Suprapubic skin (tissue), 4 donors: ENCODE measurements around the gene DDX5. TPM values are rescaled to one million over a fixed set of nuclear protein-coding genes. Genes with fewer than 3 reads are reported as not detected.

Experiments used
- DNase-seq, 2 donors: peaks; one replicate each; pipeline ENCODE4 v3.0.0-alpha.2; 2019; ENCODE audit warnings: low spot score in 2 of 2
- H3K27ac ChIP-seq: fragments of 200-600 bp; sonication (generic); one replicate; pipeline ENCODE4 v1.5.1; 2019
- H3K27me3 ChIP-seq: fragments of 200-600 bp; sonication (generic); one replicate; pipeline ENCODE4 v1.5.1; 2019
- H3K36me3 ChIP-seq: fragments of 200-600 bp; sonication (generic); one replicate; pipeline ENCODE4 v1.5.1; 2019
- H3K4me1 ChIP-seq: fragments of 200-600 bp; sonication (generic); one replicate; pipeline ENCODE4 v1.5.1; 2019
- H3K4me3 ChIP-seq: fragments of 200-600 bp; sonication (generic); one replicate; pipeline ENCODE4 v1.5.1; 2019; ENCODE audit warnings: mild to moderate bottlenecking
- H3K9me3 ChIP-seq: fragments of 200-600 bp; sonication (generic); one replicate; pipeline ENCODE4 v1.5.1; 2019
- EP300 ChIP-seq: sonication (generic); formaldehyde crosslinking; IDR thresholded peaks from one replicate; pipeline ENCODE4 v1.6.1; 2017; ENCODE audit warnings: antibody characterized with exemption
- POLR2A ChIP-seq, 2 donors: fragments of 450-650 bp; IDR thresholded peaks; one replicate each; pipeline ENCODE4 v1.6.1; 2017; ENCODE audit warnings: antibody characterized with exemption in 2 of 2, mild to moderate bottlenecking in 2 of 2, moderate library complexity in 2 of 2
- POLR2AphosphoS5 ChIP-seq, 3 donors: sonication (generic); formaldehyde crosslinking; IDR thresholded peaks; one replicate each; pipeline ENCODE4 v1.6.1; 2017; ENCODE audit warnings: antibody characterized with exemption in 3 of 3
- WGBS: methylation state at CpG from one replicate; pipeline ENCODE4 v1.1.5; 2018; 5-methylcytosine and 5-hydroxymethylcytosine counted together
- total RNA-seq, 4 donors: library from RNA; depleted of rRNA; stranded (reverse); fragments of >200 nt; gene quantifications; one replicate each; pipeline ENCODE4 v1.1.0, GENCODE V29; 2016
- TF ChIP-seq, protein P1 (sequence below), 2 donors: fragments of 200-600 bp in 1 of 2; fragments of 450-650 bp in 1 of 2; sonication (generic) in 1 of 2; IDR thresholded peaks; one replicate each; pipeline ENCODE4 v1.5.1; 2016 to 2019; ENCODE audit warnings: antibody characterized with exemption in 2 of 2, mild to moderate bottlenecking in 1 of 2, moderate library complexity in 1 of 2

DDX5 gene
- total RNA-seq, 4 donors from 2014 or later: 532 to 1,402 (median 922) TPM

DNA sequence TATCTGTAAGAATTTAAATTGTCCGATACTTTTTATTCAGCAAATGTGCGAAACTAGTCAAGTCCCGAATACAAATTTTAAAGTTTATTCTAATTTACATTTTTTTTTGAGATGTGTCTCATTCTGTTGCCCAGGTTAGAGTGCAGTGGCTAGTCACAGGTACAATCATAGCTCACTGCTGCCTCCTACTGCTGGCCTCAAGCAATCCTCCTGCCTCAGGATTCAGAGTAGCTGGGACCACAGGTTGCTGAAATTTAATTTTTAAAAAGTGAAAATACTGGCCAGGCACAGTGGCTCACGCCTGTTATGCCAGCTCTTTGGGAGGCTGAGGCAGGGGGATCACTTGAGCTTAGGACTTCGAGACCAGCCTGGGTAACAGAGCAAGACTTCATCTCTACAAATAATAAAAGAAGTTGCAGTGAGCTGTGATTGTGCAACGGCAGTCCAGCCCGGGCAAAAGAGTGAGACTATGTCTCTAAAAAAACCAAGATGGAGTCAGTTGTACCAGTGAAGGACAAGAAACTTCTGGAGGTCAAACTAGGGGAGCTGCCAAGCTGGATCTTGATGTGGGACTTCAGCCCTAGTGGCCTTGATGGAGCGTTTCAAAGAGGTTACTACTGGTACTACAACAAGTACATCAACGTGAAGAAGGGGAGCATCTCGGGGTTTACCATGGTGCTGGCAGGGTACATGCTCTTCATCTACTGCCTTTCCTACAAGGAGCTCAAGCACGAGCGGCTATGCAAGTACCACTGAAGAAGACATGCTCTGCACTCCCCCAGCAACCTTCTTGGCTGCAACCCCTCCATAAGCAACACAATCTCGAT, 14.8 kb downstream of the DDX5 start:
- no peak overlapping the region for H3K27ac ChIP-seq
- H3K36me3 ChIP-seq: peaks cover 44% of the 10 kb centered on the region
- 89% methylated on average over 13 of the region's 13 CpGs for WGBS
- no peak for DNase-seq
- H3K4me1 ChIP-seq: peaks cover 24% of the 10 kb centered on the region
- no peaks in the 10 kb centered on the region for H3K27me3 ChIP-seq
- TF ChIP-seq EP300 (no peak), POLR2AphosphoS5 (IDR thresholded peaks at IDR 0.05) (no peak), POLR2A (IDR thresholded peaks at IDR 0.05) (no peak)
- TF ChIP-seq, protein P1, sequence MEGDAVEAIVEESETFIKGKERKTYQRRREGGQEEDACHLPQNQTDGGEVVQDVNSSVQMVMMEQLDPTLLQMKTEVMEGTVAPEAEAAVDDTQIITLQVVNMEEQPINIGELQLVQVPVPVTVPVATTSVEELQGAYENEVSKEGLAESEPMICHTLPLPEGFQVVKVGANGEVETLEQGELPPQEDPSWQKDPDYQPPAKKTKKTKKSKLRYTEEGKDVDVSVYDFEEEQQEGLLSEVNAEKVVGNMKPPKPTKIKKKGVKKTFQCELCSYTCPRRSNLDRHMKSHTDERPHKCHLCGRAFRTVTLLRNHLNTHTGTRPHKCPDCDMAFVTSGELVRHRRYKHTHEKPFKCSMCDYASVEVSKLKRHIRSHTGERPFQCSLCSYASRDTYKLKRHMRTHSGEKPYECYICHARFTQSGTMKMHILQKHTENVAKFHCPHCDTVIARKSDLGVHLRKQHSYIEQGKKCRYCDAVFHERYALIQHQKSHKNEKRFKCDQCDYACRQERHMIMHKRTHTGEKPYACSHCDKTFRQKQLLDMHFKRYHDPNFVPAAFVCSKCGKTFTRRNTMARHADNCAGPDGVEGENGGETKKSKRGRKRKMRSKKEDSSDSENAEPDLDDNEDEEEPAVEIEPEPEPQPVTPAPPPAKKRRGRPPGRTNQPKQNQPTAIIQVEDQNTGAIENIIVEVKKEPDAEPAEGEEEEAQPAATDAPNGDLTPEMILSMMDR (IDR thresholded peaks at IDR 0.05): peak in 1 of 2 donors; percentile 39
- H3K9me3 ChIP-seq: no peaks in the 10 kb centered on the region
- H3K4me3 ChIP-seq: no peak overlapping the region

DNA sequence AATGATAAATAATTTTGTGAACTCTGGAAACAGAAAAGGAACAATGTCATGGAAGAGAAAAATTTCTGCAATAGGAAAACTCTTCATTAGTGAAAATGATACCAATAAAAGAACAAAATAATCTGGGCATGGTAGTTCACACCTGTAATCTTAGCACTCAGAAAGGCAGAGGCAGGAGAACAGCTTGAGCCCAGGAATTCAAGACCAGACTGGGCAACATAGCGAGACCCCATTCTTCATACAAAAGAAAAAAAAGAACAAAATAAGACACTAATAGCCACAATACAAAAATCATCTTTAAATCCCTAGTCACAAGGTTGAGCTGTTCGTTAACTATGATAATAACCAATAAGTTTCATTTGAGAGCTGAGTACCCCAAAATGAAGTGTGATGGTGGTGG, 17.8 kb downstream of the DDX5 start:
- Histone ChIP-seq H3K27me3 (no peaks in the 10 kb centered on the region), H3K4me3 (no peak overlapping the region), H3K36me3 (peaks cover 59% of the 10 kb centered on the region), H3K27ac (no peak overlapping the region), H3K9me3 (no peaks in the 10 kb centered on the region), H3K4me1 (no peaks in the 10 kb centered on the region)
- 98% methylated on average over 2 of the region's 2 CpGs for WGBS
- TF ChIP-seq POLR2AphosphoS5 (IDR thresholded peaks at IDR 0.05) (no peak), EP300 (no peak), POLR2A (IDR thresholded peaks at IDR 0.05) (no peak)
- TF ChIP-seq, protein P1 (IDR thresholded peaks at IDR 0.05): no peak
- no peak for DNase-seq

DNA sequence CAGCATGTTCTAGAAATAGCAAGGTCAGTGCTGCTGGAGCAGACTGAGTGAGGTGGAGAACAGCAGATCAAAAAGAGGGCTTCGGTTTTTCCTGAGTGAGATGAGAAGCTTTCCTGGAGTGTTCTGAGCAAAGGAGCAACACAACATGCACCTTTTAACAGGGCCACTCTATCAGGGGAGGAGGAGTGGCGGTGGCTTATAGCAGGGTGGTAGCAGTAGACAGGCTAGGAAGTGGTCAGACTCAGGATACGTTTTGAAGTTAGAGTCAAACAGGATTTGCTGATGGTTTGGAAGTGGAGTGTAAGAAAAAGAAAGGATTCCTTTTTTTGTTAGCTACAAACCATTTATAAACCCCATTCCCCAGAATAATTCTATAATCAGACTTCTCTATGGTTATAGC, 21.7 kb downstream of the DDX5 start:
- Histone ChIP-seq H3K4me3 (no peak overlapping the region), H3K4me1 (no peaks in the 10 kb centered on the region), H3K27ac (no peak overlapping the region), H3K36me3 (peaks cover 47% of the 10 kb centered on the region), H3K9me3 (no peaks in the 10 kb centered on the region), H3K27me3 (no peaks in the 10 kb centered on the region)
- no peak for DNase-seq
- WGBS: 91% methylated on average over 3 of the region's 3 CpGs
- no peak for TF ChIP-seq POLR2A (IDR thresholded peaks at IDR 0.05)
- TF ChIP-seq, protein P1 (IDR thresholded peaks at IDR 0.05): no peak
- no peak for TF ChIP-seq EP300
- TF ChIP-seq POLR2AphosphoS5 (IDR thresholded peaks at IDR 0.05): no peak

DNA sequence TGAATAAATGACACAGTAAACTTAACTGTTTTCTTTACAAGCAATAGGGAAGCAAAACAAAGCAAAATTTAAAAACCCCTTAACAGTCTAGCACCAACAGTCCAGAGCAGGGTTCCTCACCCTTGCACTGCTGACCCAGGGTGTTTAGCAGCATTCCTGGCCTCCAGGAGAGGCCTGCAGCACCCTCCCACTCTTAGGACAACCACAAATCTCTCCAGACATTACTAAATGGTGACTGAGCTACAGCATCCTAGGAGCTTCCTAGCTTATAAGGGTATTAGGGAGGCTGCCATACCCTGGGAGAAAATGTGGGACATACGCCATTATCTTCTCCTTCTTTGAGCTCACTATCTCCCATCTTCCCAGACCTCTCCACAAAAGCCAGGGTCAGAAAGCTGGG, 25.1 kb downstream of the DDX5 start:
- peaks cover 29% of the 10 kb centered on the region for H3K36me3 ChIP-seq
- no peaks in the 10 kb centered on the region for H3K4me1 ChIP-seq
- H3K27ac ChIP-seq: no peak overlapping the region
- no peak for DNase-seq
- H3K9me3 ChIP-seq: no peaks in the 10 kb centered on the region
- no peak overlapping the region for H3K4me3 ChIP-seq
- no peaks in the 10 kb centered on the region for H3K27me3 ChIP-seq
- TF ChIP-seq POLR2AphosphoS5 (IDR thresholded peaks at IDR 0.05): no peak
- TF ChIP-seq, protein P1 (IDR thresholded peaks at IDR 0.05): no peak
- no peak for TF ChIP-seq EP300
- TF ChIP-seq POLR2A (IDR thresholded peaks at IDR 0.05): no peak
- WGBS: 100% methylated on average over 1 of the region's 1 CpG

DNA sequence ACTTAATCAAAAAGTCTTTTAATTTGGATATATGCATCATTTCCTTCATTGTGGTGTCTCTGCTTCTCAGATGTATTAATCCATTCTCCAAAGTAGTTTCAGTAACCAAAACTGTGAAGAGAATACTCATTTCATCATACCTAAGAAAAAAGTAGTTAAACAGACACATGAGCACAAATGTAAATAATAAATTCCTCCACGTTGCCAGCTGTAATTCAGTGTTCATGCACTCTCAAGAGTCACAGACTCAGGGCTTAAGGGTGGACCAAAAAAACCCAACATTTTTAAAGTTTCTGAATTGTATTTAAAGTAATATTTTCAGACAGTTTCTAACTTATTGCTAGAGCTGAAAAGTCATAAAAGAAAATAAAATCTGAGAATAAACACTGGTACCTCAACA, 28.2 kb downstream of the DDX5 start:
- no peaks in the 10 kb centered on the region for H3K9me3 ChIP-seq
- no peak overlapping the region for H3K27ac ChIP-seq
- no peak for TF ChIP-seq EP300
- no peak for TF ChIP-seq POLR2A (IDR thresholded peaks at IDR 0.05)
- TF ChIP-seq POLR2AphosphoS5 (IDR thresholded peaks at IDR 0.05): no peak
- TF ChIP-seq, protein P1 (IDR thresholded peaks at IDR 0.05): no peak
- no peaks in the 10 kb centered on the region for H3K27me3 ChIP-seq
- H3K4me1 ChIP-seq: no peaks in the 10 kb centered on the region
- no peak for DNase-seq
- 32% methylated on average over 1 of the region's 1 CpG for WGBS
- peaks cover 10% of the 10 kb centered on the region for H3K36me3 ChIP-seq
- H3K4me3 ChIP-seq: no peak overlapping the region
